NCI-H2107 treated with DMSO at 0.1 percent for 48 hours (cell line): ENCODE measurements around the gene GPATCH3.
"Not testable (repeated sequence)": the region's sequence is repeated elsewhere in the genome, so short reads cannot be mapped to it uniquely, and the experiment has no call there.

ENCODE experiments used
- DNase-seq: peaks from one replicate; lab custom pipeline; 2025; ENCODE audit not compliant: unreplicated experiment; lab: John Stamatoyannopoulos, UW

Gene GPATCH3

GRCh38 chr1:26874896-26875295 lies 25.4 kb downstream of the GPATCH3 start:
- DNase-seq = no peak

GRCh38 chr1:26873097-26873496 lies 27.2 kb downstream of the GPATCH3 start:
- DNase-seq = not testable (repeated sequence)

GRCh38 chr1:26864610-26865480 lies 35.4 kb downstream of the GPATCH3 start:
- DNase-seq = peak; percentile 97

- no peak for DNase-seq
These were observed 36.6 kb downstream of the GPATCH3 start for GRCh38 chr1:26863685-26864077.

- DNase-seq = peak; percentile 61
These were observed 37.2 kb downstream of the GPATCH3 start, which contains the start of gene SFN for GRCh38 chr1:26862781-26863684. TSS of gene SFN (plus strand) at chr1:26863149. CDS start at chr1:26863213, 64 bp downstream.

- DNase-seq = no peak
These were observed 38.3 kb downstream of the GPATCH3 start for GRCh38 chr1:26861889-26862378.

- DNase-seq = no peak
These were observed 39.0 kb downstream of the GPATCH3 start for GRCh38 chr1:26861286-26861701.

- DNase-seq = no peak
These were observed 41.2 kb downstream of the GPATCH3 start for GRCh38 chr1:26858891-26859640.

- no peak for DNase-seq
These were observed 42.1 kb downstream of the GPATCH3 start for GRCh38 chr1:26858160-26858559.

GRCh38 chr1:26857473-26858060 lies 42.7 kb downstream of the GPATCH3 start:
- no peak for DNase-seq

- no peak for DNase-seq
These were observed 43.4 kb downstream of the GPATCH3 start for GRCh38 chr1:26856604-26857469.

GRCh38 chr1:26856181-26856580 lies 44.1 kb downstream of the GPATCH3 start:
- no peak for DNase-seq

- no peak for DNase-seq
These were observed 44.6 kb downstream of the GPATCH3 start for GRCh38 chr1:26855636-26856035.

- no peak for DNase-seq
These were observed 45.4 kb downstream of the GPATCH3 start for GRCh38 chr1:26854906-26855305.

- no peak for DNase-seq
These were observed 46.7 kb downstream of the GPATCH3 start for GRCh38 chr1:26853600-26853999.

- peak; percentile 37 for DNase-seq
These were observed 47.1 kb downstream of the GPATCH3 start for GRCh38 chr1:26853156-26853555.

GRCh38 chr1:26852701-26853100 lies 47.6 kb downstream of the GPATCH3 start:
- DNase-seq = no peak

- no peak for DNase-seq
These were observed 49.1 kb downstream of the GPATCH3 start for GRCh38 chr1:26851106-26851684.
